Upper lobe of right lung (tissue), 1 donor: Measurements from ENCODE around the gene ABCB9. TPM values are rescaled to one million over a fixed set of nuclear protein-coding genes. Genes with fewer than 3 reads are reported as not detected.

Experiments used
- ATAC-seq: fragments of 200-7000 bp; cut with Tn5 transposase; one replicate; pipeline ENCODE4 v1.9.1; 2020; ENCODE audit warnings: mild to moderate bottlenecking, moderate library complexity
- DNase-seq: peaks from one replicate; pipeline ENCODE4 v3.0.0-alpha.2; 2020
- H3K27ac ChIP-seq: fragments of 200-600 bp; one replicate; pipeline ENCODE4 v1.8.0; 2022
- H3K27me3 ChIP-seq: fragments of 200-600 bp; one replicate; pipeline ENCODE4 v1.8.0; 2022; ENCODE audit warnings: mild to moderate bottlenecking
- H3K36me3 ChIP-seq: fragments of 200-600 bp; one replicate; pipeline ENCODE4 v1.8.0; 2022
- H3K4me1 ChIP-seq: fragments of 200-600 bp; one replicate; pipeline ENCODE4 v1.8.0; 2022
- H3K4me3 ChIP-seq: fragments of 200-600 bp; one replicate; pipeline ENCODE4 v1.8.0; 2022; ENCODE audit warnings: mild to moderate bottlenecking
- H3K9me3 ChIP-seq: fragments of 200-600 bp; one replicate; pipeline ENCODE4 v1.8.0; 2022
- intact Hi-C: fragments of 100-400 bp; cut with DNase I; formaldehyde crosslinking; loops from one replicate; pipeline ENCODE4 v1.11.0; 2022
- total RNA-seq: library from RNA; stranded (reverse); fragmentation: NEBNext Ultra II Directional; extraction: Animal tissue kit (Norgen Biotek cat#: 25700); gene quantifications from one replicate; pipeline ENCODE4 v1.2.1, GENCODE V29; 2021
- TF ChIP-seq, protein P1 (sequence below): fragments of 200-600 bp; IDR thresholded peaks from one replicate; pipeline ENCODE4 v1.8.0; 2022; ENCODE audit warnings: antibody characterized with exemption
- donor health status: DM: no; HTN: yes; CAD: no; lungs with severe emphysema.

The ABCB9 gene
- total RNA-seq, 1 donor from 2014 or later, result 5.2 TPM

GRCh38 chr12:122989225-122989839 is 23.1 kb upstream of the ABCB9 start:
- H3K36me3 ChIP-seq, result peaks cover 5% of the 10 kb centered on the region
- H3K9me3 ChIP-seq, result no peaks in the 10 kb centered on the region
- H3K4me1 ChIP-seq, result peaks cover 8% of the 10 kb centered on the region
- no peak overlapping the region for H3K27ac ChIP-seq
- no peaks in the 10 kb centered on the region for H3K27me3 ChIP-seq
- no peak for DNase-seq
- no peak for ATAC-seq
- intact Hi-C loops, result no loop called here
- H3K4me3 ChIP-seq, result no peak overlapping the region
- TF ChIP-seq, protein P1, sequence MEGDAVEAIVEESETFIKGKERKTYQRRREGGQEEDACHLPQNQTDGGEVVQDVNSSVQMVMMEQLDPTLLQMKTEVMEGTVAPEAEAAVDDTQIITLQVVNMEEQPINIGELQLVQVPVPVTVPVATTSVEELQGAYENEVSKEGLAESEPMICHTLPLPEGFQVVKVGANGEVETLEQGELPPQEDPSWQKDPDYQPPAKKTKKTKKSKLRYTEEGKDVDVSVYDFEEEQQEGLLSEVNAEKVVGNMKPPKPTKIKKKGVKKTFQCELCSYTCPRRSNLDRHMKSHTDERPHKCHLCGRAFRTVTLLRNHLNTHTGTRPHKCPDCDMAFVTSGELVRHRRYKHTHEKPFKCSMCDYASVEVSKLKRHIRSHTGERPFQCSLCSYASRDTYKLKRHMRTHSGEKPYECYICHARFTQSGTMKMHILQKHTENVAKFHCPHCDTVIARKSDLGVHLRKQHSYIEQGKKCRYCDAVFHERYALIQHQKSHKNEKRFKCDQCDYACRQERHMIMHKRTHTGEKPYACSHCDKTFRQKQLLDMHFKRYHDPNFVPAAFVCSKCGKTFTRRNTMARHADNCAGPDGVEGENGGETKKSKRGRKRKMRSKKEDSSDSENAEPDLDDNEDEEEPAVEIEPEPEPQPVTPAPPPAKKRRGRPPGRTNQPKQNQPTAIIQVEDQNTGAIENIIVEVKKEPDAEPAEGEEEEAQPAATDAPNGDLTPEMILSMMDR, result no peak

DNA sequence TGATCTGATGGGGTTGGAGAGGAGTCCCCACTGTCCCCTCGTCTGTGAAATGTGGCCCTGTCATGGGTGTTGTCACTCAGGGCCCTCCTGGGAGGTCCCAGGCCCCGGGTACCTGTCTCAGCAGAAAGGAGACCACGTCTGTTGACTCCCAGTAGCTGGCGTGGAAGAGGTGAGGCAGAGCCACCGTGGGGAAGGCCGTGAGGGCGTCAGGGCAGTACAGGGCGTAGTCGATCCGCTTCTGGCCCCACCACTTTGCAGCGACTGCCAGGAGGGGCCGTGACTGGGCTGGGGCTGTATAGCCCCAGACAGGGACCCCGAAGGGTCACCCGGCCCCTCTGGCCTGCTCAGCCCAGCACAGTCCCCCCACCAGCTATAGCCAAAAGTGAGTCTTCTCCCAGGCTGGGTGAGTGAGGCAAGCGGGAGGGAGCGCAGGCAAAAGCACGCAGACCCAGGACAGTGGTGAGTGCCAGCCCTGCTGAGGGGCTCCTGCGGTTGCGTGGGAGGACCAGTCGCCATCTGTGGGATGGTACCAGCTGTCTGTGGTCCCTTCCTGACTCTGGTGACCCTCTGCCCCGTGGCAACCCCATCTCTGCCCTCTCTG is 22.4 kb upstream of the ABCB9 start:
- Histone ChIP-seq H3K9me3 (no peaks in the 10 kb centered on the region), H3K4me1 (peaks cover 14% of the 10 kb centered on the region), H3K36me3 (peaks cover 5% of the 10 kb centered on the region), H3K27ac (no peak overlapping the region), H3K4me3 (no peak overlapping the region), H3K27me3 (no peaks in the 10 kb centered on the region)
- DNase-seq, result no peak
- intact Hi-C loops, result no loop called here
- TF ChIP-seq, protein P1, result no peak
- no peak for ATAC-seq

- peaks cover 8% of the 10 kb centered on the region for H3K36me3 ChIP-seq
- ATAC-seq (no peak), DNase-seq (no peak)
- peaks cover 19% of the 10 kb centered on the region for H3K4me1 ChIP-seq
- H3K4me3 ChIP-seq, result no peak overlapping the region
- intact Hi-C loops, result no loop called here
- no peak overlapping the region for H3K27ac ChIP-seq
- H3K27me3 ChIP-seq, result no peaks in the 10 kb centered on the region
- H3K9me3 ChIP-seq, result no peaks in the 10 kb centered on the region
- TF ChIP-seq, protein P1, result no peak
Measured at GRCh38 chr12:122988036-122988435, 21.8 kb upstream of the ABCB9 start.

DNA sequence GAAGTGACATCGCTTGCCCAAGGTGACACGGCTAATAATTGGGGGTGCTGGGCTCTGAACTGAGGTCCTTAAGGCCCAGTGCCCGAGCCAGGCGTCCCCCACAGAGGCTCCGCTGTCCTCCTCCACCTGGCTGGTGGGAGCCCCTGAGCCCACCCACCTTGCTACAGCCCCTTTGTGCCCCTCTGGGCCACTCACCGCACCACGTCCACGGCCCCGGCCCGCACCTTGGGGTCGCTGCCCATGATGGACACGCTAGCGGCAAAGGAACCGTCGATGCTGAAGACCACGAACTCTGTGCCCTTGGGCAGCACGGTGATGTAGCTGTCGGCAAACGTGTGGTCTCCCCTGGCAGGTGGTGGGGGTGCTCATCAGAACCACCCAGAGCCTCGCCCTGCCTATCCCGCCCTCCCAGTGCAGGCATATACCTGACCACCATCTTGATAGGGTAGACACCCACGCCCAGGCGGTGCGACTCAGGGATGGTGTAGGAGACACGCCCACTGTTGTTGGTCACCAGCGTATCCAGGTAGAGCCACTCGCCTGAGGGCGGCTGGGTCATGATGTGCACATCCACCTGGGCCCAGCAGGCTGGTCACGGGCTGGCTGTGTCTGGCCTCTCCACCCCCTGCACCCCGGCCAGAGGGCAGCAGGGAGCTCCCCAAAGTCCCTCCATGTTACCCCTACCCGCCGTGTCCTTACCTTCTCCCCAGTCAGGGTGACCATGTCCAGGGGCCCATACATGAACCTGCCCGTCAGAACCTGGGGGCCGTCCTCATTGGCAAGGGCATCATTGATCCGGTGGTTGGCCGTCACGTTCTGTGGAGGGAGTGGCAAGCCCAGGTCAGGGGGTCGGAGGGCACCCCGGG is 21.1 kb upstream of the ABCB9 start:
- Histone ChIP-seq H3K4me3 (no peak overlapping the region), H3K27ac (no peak overlapping the region), H3K4me1 (peaks cover 26% of the 10 kb centered on the region), H3K36me3 (peaks cover 10% of the 10 kb centered on the region), H3K27me3 (no peaks in the 10 kb centered on the region), H3K9me3 (no peaks in the 10 kb centered on the region)
- ATAC-seq (no peak), DNase-seq (no peak)
- TF ChIP-seq, protein P1, result no peak
- intact Hi-C loops, result no loop called here

- Histone ChIP-seq H3K27ac (no peak overlapping the region), H3K27me3 (no peaks in the 10 kb centered on the region), H3K36me3 (peaks cover 10% of the 10 kb centered on the region), H3K9me3 (no peaks in the 10 kb centered on the region), H3K4me3 (no peak overlapping the region), H3K4me1 (peaks cover 35% of the 10 kb centered on the region)
- ATAC-seq, result no peak
- intact Hi-C loops, result no loop called here
- no peak for DNase-seq
- TF ChIP-seq, protein P1, result no peak
Measured at GRCh38 chr12:122986258-122986871, 20.1 kb upstream of the ABCB9 start.
